ENCODE results near the gene CHD6.

GRCh38 chr20:41531518-41532275, 86.5 kb downstream of the CHD6 start:
- no peak for TF ChIP-seq SUZ12 (IDR thresholded peaks at IDR 0.05; ENCODE audit: extremely low read depth, insufficient read depth, insufficient read length)
- TF ChIP-seq YY1 (IDR thresholded peaks at IDR 0.05; ENCODE audit: insufficient read depth, insufficient read length), result no peak
- TF ChIP-seq ZNF274 (IDR thresholded peaks at IDR 0.05; ENCODE audit: low read depth, low read length), result no peak

Measured in NT2/D1 (cell line).